ENCODE data around the gene CALN1. TPM values are rescaled to one million over a fixed set of nuclear protein-coding genes. Genes with fewer than 3 reads are reported as not detected.

CALN1 gene
- total RNA-seq, 1 experiment from 2014 or later: not detected

DNA sequence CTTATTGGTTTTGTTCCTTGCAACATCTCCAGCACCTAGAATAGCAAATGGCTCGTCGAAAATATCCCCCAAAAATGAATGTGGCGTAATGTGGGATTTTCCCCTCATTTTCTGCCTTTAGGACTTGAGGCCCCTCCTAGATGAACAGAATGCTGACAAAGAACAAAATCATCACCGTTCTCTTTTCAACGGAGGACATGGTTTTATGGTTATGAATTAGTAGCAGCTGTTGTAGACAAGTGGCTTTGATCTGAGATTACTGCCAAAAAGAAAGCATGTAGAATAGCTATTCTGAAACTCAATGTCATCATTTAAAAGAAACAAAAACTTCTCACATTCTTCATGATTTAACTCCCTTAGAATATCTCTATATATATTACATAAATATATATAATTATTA, 17.2 kb upstream of the CALN1 start:
- H3K36me3 Mint-ChIP-seq (ENCODE audit: insufficient read depth, unreplicated experiment): no peaks in the 10 kb centered on the region
- BruUV-seq (replicated peaks): no TSS peak
- ChIA-PET POLR2A (no interaction called here), CTCF (no interaction called here)
- H3K9me3 ChIP-seq: no peaks in the 10 kb centered on the region
- no peaks in the 10 kb centered on the region for H3K27me3 ChIP-seq (replicated peaks; ENCODE audit: control insufficient read depth, insufficient read depth, low read length)
- no peak overlapping the region for H3K27ac Mint-ChIP-seq (ENCODE audit: unreplicated experiment)
- TF ChIP-seq, protein P1, sequence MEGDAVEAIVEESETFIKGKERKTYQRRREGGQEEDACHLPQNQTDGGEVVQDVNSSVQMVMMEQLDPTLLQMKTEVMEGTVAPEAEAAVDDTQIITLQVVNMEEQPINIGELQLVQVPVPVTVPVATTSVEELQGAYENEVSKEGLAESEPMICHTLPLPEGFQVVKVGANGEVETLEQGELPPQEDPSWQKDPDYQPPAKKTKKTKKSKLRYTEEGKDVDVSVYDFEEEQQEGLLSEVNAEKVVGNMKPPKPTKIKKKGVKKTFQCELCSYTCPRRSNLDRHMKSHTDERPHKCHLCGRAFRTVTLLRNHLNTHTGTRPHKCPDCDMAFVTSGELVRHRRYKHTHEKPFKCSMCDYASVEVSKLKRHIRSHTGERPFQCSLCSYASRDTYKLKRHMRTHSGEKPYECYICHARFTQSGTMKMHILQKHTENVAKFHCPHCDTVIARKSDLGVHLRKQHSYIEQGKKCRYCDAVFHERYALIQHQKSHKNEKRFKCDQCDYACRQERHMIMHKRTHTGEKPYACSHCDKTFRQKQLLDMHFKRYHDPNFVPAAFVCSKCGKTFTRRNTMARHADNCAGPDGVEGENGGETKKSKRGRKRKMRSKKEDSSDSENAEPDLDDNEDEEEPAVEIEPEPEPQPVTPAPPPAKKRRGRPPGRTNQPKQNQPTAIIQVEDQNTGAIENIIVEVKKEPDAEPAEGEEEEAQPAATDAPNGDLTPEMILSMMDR (IDR thresholded peaks at IDR 0.05; ENCODE audit: insufficient read depth in 1 of 2, low read depth in 1 of 2, low read length in 1 of 2, severe bottlenecking in 1 of 2, unreplicated experiment in 1 of 2): no peak
- no peaks in the 10 kb centered on the region for H3K4me1 Mint-ChIP-seq (ENCODE audit: low read depth, unreplicated experiment)
- intact Hi-C loops (cut with micrococcal nuclease; ENCODE audit: unreplicated experiment): no loop called here
- H3K9me3 Mint-ChIP-seq (ENCODE audit: unreplicated experiment): no peaks in the 10 kb centered on the region
- no peak for DNase-seq
- H3K4me3 ChIP-seq (ENCODE audit: low read depth, low read length): no peak overlapping the region
- H3K4me3 Mint-ChIP-seq (ENCODE audit: unreplicated experiment): no peak overlapping the region
- no peaks in the 10 kb centered on the region for H3K4me1 ChIP-seq
- H3K36me3 ChIP-seq (ENCODE audit: control insufficient read depth, insufficient read depth, low read length): no peaks in the 10 kb centered on the region
- peaks cover 3% of the 10 kb centered on the region for H3K27me3 Mint-ChIP-seq (ENCODE audit: insufficient read depth, unreplicated experiment)

DNA sequence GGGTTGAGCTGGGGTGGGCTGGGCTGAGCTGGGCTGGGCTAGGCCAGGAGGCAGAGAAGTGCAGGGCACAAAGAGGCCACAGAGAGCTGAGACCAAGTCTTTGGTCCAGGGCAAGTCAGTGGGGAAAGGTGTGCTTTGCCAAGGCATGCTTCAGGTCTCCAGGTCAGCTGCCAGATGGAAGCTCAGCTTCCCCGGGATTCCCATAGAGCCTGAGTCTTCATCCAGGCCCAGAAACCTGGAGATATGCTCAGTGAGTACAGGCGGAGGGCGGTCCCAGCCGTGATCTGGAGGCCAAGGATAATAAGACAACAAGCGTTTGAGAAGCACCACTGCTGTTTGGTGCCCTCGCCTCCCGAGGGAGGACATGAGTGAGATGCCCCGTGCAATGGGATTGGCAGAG, 4.7 kb upstream of the CALN1 start:
- H3K9me3 Mint-ChIP-seq (ENCODE audit: unreplicated experiment): no peaks in the 10 kb centered on the region
- ChIA-PET POLR2A (no interaction called here), CTCF (no interaction called here)
- no peak overlapping the region for H3K27ac Mint-ChIP-seq (ENCODE audit: unreplicated experiment)
- intact Hi-C loops (cut with micrococcal nuclease; ENCODE audit: unreplicated experiment): no loop called here
- no peak overlapping the region for H3K4me3 Mint-ChIP-seq (ENCODE audit: unreplicated experiment)
- no peaks in the 10 kb centered on the region for H3K36me3 Mint-ChIP-seq (ENCODE audit: insufficient read depth, unreplicated experiment)
- no peak overlapping the region for H3K4me3 ChIP-seq (ENCODE audit: low read depth, low read length)
- no peaks in the 10 kb centered on the region for H3K36me3 ChIP-seq (ENCODE audit: control insufficient read depth, insufficient read depth, low read length)
- TF ChIP-seq, protein P1 (IDR thresholded peaks at IDR 0.05; ENCODE audit: insufficient read depth in 1 of 2, low read depth in 1 of 2, low read length in 1 of 2, severe bottlenecking in 1 of 2, unreplicated experiment in 1 of 2): no peak
- H3K27me3 ChIP-seq (replicated peaks; ENCODE audit: control insufficient read depth, insufficient read depth, low read length): no peaks in the 10 kb centered on the region; the same call in 1 of the 2 replicates
- no peaks in the 10 kb centered on the region for H3K4me1 Mint-ChIP-seq (ENCODE audit: low read depth, unreplicated experiment)
- BruUV-seq (replicated peaks): no TSS peak
- H3K27me3 Mint-ChIP-seq (ENCODE audit: insufficient read depth, unreplicated experiment): no peaks in the 10 kb centered on the region
- H3K4me1 ChIP-seq: no peaks in the 10 kb centered on the region
- H3K9me3 ChIP-seq: no peaks in the 10 kb centered on the region
- no peak for DNase-seq

DNA sequence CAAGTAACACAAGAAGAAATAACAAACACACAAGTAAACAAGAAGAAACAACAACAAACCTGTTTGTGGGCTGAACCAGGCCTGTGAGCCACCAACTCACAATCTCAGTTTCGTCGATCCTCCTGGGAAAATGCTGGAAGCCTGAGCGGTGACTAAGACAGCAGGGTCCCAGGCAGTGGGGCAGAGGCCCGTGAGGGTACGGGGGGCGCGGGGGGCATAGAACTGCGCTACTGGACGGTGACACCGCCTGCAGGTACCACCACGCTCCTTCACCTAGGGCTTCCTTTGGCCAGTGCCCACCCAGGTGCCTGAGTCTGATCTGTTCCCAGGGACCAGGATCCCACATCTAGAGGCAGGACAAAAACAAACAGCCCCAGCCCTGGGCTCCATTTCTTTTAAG, 3.4 kb upstream of the CALN1 start:
- POLR2A ChIA-PET: no interaction called here
- Histone ChIP-seq H3K4me1 (no peaks in the 10 kb centered on the region), H3K27me3 (replicated peaks; ENCODE audit: control insufficient read depth, insufficient read depth, low read length) (no peaks in the 10 kb centered on the region), H3K9me3 (no peaks in the 10 kb centered on the region), H3K4me3 (ENCODE audit: low read depth, low read length) (no peak overlapping the region), H3K36me3 (ENCODE audit: control insufficient read depth, insufficient read depth, low read length) (no peaks in the 10 kb centered on the region)
- intact Hi-C loops (cut with micrococcal nuclease; ENCODE audit: unreplicated experiment): no loop called here
- Mint-ChIP-seq H3K27me3 (ENCODE audit: insufficient read depth, unreplicated experiment) (no peaks in the 10 kb centered on the region), H3K36me3 (ENCODE audit: insufficient read depth, unreplicated experiment) (no peaks in the 10 kb centered on the region), H3K4me3 (ENCODE audit: unreplicated experiment) (no peak overlapping the region), H3K9me3 (ENCODE audit: unreplicated experiment) (no peaks in the 10 kb centered on the region), H3K27ac (ENCODE audit: unreplicated experiment) (no peak overlapping the region), H3K4me1 (ENCODE audit: low read depth, unreplicated experiment) (no peaks in the 10 kb centered on the region)
- CTCF ChIA-PET: no interaction called here
- no TSS peak for BruUV-seq (replicated peaks)
- no peak for DNase-seq
- TF ChIP-seq, protein P1 (IDR thresholded peaks at IDR 0.05; ENCODE audit: insufficient read depth in 1 of 2, low read depth in 1 of 2, low read length in 1 of 2, severe bottlenecking in 1 of 2, unreplicated experiment in 1 of 2): no peak

Data from Caco-2 (cell line).